Measurements from ENCODE around the gene TUBGCP2. TPM values are rescaled to one million over a fixed set of nuclear protein-coding genes. Genes with fewer than 3 reads are reported as not detected.
A peak's percentile ranks its signal among the peaks of the same experiment; 100 is the strongest.

Gene TUBGCP2
- total RNA-seq, 1 donor from 2014 or later, result 35.2 TPM

DNA sequence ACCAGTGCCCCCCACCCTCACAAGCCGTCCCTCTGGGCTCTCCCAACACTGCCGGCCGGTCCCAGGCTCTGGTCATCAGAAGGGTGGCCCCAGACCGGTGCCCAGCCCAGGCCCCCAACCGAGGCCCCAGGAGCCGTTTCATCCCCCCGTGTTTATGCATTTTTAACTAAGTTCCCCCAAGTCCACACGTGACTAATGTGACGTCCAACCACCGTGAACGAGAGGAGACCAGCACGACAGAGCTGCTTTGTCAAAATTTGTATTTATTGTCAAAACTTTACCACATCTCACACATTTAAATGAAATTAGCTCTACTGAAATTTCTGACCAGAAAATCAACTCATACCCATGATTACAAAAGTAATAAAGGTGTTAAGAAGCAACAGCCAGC is 62.4 kb downstream of the TUBGCP2 start:
- H3K4me3 ChIP-seq (ENCODE audit: low read depth, low read length), result no peak overlapping the region
- DNase-seq (ENCODE audit: low read depth), result no peak
- TF ChIP-seq, protein P1, sequence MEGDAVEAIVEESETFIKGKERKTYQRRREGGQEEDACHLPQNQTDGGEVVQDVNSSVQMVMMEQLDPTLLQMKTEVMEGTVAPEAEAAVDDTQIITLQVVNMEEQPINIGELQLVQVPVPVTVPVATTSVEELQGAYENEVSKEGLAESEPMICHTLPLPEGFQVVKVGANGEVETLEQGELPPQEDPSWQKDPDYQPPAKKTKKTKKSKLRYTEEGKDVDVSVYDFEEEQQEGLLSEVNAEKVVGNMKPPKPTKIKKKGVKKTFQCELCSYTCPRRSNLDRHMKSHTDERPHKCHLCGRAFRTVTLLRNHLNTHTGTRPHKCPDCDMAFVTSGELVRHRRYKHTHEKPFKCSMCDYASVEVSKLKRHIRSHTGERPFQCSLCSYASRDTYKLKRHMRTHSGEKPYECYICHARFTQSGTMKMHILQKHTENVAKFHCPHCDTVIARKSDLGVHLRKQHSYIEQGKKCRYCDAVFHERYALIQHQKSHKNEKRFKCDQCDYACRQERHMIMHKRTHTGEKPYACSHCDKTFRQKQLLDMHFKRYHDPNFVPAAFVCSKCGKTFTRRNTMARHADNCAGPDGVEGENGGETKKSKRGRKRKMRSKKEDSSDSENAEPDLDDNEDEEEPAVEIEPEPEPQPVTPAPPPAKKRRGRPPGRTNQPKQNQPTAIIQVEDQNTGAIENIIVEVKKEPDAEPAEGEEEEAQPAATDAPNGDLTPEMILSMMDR (conservative IDR thresholded peaks at IDR 0.05; ENCODE audit: low read depth, low read length), result no peak

DNA sequence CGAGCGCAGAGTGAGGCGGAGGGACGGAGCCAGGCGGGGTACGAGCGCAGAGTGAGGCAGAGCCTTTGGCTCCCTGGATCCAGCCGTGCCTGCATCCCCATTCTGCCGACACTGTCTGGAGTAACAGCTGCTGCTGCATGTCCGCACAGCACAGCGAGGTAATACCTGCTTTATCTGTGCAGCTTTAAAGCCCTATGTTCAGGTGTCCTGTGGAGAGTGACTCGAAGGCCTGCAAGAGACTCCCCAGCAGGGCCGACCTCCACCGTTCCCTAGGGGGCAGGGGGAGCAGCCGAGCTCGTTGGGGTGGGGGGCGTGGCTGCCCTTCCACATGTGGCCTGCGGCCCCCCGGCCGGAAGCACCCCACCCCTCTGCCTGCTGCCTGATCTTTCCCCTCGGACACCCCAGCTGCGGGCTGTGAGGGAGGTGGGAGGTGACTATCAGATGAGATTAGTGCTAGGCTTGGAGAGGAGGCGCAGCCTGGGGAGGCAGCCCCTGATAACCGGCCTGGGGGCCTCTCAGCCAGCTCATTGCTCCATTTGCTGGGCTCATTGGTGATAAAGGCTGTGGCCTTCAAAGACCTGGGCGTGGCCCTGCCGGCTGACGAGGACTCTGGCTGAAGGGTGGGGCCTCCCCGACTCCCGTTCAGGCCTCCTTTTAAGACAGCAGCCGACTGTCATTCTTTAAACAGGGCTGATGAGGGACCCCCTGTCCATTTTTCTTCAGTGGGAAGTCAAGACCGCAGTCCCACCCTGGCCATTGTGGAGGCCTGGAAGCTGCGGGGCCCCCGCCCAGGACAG is 63.0 kb downstream of the TUBGCP2 start:
- DNase-seq (ENCODE audit: low read depth), result no peak
- TF ChIP-seq, protein P1 (conservative IDR thresholded peaks at IDR 0.05; ENCODE audit: low read depth, low read length), result no peak
- no peak overlapping the region for H3K4me3 ChIP-seq (ENCODE audit: low read depth, low read length)

DNA sequence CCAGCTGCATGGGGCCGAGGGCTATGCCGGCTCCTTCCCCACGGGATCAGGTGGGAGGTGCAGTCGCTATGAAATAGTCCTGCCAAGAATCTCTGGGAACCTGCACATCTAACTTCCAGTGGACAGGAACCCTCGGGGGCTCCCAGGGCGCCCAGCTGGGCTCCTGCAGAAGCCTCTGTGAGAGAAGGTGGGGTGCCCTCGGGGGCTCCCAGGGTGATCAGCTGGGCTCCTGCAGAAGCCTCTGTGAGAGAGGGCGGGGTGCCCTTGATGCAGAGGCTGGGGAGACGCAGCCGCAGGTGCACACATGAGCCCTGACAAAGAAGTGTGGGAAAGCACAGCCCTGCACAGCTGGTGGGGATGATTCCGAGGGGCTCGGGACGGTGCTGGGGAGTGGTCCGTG is 65.1 kb downstream of the TUBGCP2 start:
- DNase-seq (ENCODE audit: low read depth), result no peak
- TF ChIP-seq, protein P1 (conservative IDR thresholded peaks at IDR 0.05; ENCODE audit: low read depth, low read length), result no peak

DNA sequence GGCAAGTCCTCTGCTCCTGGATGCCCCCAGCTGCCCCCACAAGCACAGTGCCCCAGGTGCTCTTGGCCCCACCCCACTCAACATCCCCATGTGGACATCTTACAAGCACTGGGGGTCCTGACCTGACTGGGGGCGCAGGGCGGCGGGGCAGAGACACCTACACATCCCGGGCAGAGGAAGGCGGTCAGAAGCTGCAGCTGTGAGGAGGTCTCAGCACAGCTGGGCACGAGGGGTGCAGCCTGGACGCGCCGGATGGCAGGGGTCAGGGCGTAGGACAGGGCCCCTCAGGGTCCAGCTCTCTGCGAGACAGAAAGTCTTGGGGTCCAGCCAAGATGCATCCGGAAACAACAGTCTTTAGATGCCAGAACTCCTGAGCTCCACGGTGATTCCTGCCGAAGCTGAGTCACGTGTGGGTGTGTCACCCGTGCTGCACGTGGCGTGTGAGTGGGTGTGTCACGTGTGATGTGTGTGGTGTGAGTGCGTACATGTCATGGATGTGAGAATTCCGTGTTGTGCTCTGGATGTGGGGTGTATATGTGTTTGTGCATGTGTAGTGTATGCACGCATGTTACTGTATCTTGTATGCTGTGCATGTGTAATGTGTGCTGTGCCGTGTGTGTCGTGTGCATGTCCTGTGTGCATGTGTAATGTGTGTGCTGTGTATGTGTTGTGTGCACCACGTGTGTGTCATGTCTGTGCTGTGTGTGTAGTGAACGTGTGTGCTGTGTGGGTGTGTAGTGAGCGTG is 65.9 kb downstream of the TUBGCP2 start:
- TF ChIP-seq, protein P1 (conservative IDR thresholded peaks at IDR 0.05; ENCODE audit: low read depth, low read length), result no peak
- no peak for DNase-seq (ENCODE audit: low read depth)
- H3K4me3 ChIP-seq (ENCODE audit: low read depth, low read length), result no peak overlapping the region

More for the DNA sequence above, 65.1 kb downstream of the TUBGCP2 start:
- H3K4me3 ChIP-seq (ENCODE audit: low read depth, low read length), result no peak overlapping the region

DNA sequence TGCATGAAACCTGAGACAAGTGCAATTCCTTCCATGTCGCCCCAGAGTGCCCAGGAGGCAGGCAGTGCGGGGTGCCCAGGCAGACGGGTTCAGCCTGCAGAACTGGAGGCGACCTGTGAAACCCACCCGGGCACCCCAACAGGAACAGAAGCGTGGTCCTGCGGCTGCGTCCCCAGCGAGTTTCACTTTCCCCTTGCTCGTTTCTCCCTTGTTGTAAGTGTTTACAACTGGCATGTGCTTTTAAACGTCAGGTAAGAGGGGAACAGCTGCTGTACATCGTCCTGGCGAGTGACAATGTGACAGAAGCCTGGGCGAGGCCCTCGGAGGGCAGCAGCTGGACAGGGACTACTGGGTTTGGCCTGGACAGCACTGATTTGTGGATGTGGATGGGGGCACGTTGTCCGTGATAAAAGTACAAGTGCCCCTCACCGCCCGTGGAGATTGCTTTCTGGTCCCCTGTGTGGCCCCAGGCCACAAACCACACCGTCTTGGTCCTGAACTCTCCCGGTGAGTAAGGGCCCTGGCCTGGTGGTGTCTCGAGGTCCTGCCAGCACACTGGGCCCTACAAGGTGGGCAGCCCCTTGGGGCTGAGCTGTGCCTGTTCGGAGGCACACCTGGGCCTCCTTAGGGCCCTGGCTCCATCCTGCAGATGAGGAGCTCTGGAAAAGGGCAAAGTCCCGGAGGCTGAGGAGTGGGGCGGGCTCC is 67.0 kb downstream of the TUBGCP2 start:
- peak overlapping the region; percentile 11 for H3K4me3 ChIP-seq (ENCODE audit: low read depth, low read length)
- TF ChIP-seq, protein P1 (conservative IDR thresholded peaks at IDR 0.05; ENCODE audit: low read depth, low read length), result no peak
- DNase-seq (ENCODE audit: low read depth), result no peak

DNA sequence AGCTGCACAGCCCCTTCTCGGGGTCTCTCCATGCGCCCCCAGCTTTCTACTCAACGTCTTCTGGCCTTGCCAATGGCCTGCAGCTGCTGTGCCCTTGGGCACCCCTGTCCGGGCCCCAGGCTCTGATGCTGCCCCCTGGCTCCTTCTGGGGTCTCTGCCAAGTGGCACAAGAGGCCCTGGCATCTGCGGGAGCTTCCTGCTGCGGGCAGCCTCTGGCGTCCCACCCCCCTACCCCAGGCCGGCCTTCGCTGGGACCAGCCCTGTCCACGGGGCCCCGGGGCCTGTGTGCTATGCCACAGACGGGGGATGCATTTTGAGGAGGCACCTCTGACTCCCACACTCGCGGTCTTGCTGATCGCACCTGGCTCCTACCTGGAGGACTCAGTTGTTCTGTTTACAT is 68.7 kb downstream of the TUBGCP2 start:
- TF ChIP-seq, protein P1 (conservative IDR thresholded peaks at IDR 0.05; ENCODE audit: low read depth, low read length), result no peak
- H3K4me3 ChIP-seq (ENCODE audit: low read depth, low read length), result no peak overlapping the region
- DNase-seq (ENCODE audit: low read depth), result no peak

All from epithelial cell of proximal tubule (primary cell).